DND-41 (cell line): ENCODE data around the gene SERTAD1.

Experiments
- ATAC-seq: fragments of 200-7000 bp; cut with Tn5 transposase; 3 replicates; pipeline ENCODE4 v1.9.1; 2021; ENCODE audit warnings: low read depth; ENCODE audit not compliant: insufficient read depth
- DNase-seq: peaks from one replicate; pipeline ENCODE4 v3.0.0-alpha.2; 2020
- H2AFZ ChIP-seq: 2 replicates; pipeline ENCODE4 v1.6.0; 2012; ENCODE audit warnings: low read depth, low read length
- H3K27ac ChIP-seq: 2 replicates; pipeline ENCODE4 v1.5.1; 2012; ENCODE audit warnings: low read length, inconsistent platforms
- H3K27me3 ChIP-seq: fragments of 200-600 bp; sonication (generic); 2 replicates; pipeline ENCODE4 v1.6.0; 2012; ENCODE audit warnings: low read length, mild to moderate bottlenecking, inconsistent platforms; ENCODE audit not compliant: insufficient read depth, poor library complexity
- H3K36me3 ChIP-seq: 2 replicates; pipeline ENCODE4 v1.5.1; 2012; ENCODE audit warnings: low read length, inconsistent platforms; ENCODE audit not compliant: insufficient read depth
- H3K4me1 ChIP-seq: 2 replicates; pipeline ENCODE4 v1.5.1; 2012; ENCODE audit warnings: mild to moderate bottlenecking, low read length; ENCODE audit not compliant: insufficient read depth
- H3K4me2 ChIP-seq: 2 replicates; pipeline ENCODE4 v1.6.0; 2012; ENCODE audit warnings: mild to moderate bottlenecking, moderate library complexity, low read length, inconsistent platforms; ENCODE audit not compliant: insufficient read depth
- H3K4me3 ChIP-seq, 2 experiments: fragments of 200-600 bp in 1 of 2; shearing (Covaris generic) in 1 of 2; 2 replicates each; pipeline ENCODE4 v1.5.1; 2012 to 2016; ENCODE audit warnings: inconsistent platforms in 2 of 2, low read length in 2 of 2, mild to moderate bottlenecking in 2 of 2, low read depth in 1 of 2, moderate library complexity in 1 of 2
- H3K79me2 ChIP-seq: 2 replicates; pipeline ENCODE4 v1.6.0; 2012; ENCODE audit warnings: low read length, inconsistent platforms; ENCODE audit not compliant: insufficient read depth
- H3K9ac ChIP-seq: 2 replicates; pipeline ENCODE4 v1.6.0; 2012; ENCODE audit warnings: low read depth, mild to moderate bottlenecking, inconsistent platforms, low read length, moderate library complexity
- H3K9me3 ChIP-seq: 2 replicates; pipeline ENCODE4 v1.5.1; 2012; ENCODE audit warnings: low read length, moderate library complexity, mild to moderate bottlenecking, inconsistent platforms; ENCODE audit not compliant: insufficient read depth, severe bottlenecking
- H4K20me1 ChIP-seq: 2 replicates; pipeline ENCODE4 v1.6.0; 2012; ENCODE audit warnings: low read length; ENCODE audit not compliant: insufficient read depth
- CTCF ChIP-seq: IDR thresholded peaks from 2 replicates; pipeline ENCODE4 v1.5.1; 2012; ENCODE audit warnings: borderline replicate concordance, low read length, moderate library complexity, mild to moderate bottlenecking; ENCODE audit not compliant: poor library complexity, severe bottlenecking; ENCODE audit errors: extremely low read depth
- EZH2 ChIP-seq: IDR thresholded peaks from 3 replicates; pipeline ENCODE4 v1.6.1; 2012; ENCODE audit warnings: borderline replicate concordance, low read depth, mild to moderate bottlenecking, moderate library complexity, low read length, inconsistent platforms; ENCODE audit not compliant: severe bottlenecking

The SERTAD1 gene

GRCh38 chr19:40419066-40419612 lies 6.7 kb downstream of the SERTAD1 start:
- Histone ChIP-seq H3K36me3 (peaks cover 10% of the 10 kb centered on the region; the same call in 1 of the 2 replicates), H3K79me2 (peaks cover 9% of the 10 kb centered on the region), H3K4me3 (no peak overlapping the region), H3K27ac (no peak overlapping the region), H3K27me3 (no peaks in the 10 kb centered on the region), H3K4me2 (no peak overlapping the region), H3K9ac (no peak overlapping the region), H3K9me3 (no peaks in the 10 kb centered on the region), H3K4me1 (peaks cover 15% of the 10 kb centered on the region), H4K20me1 (no peaks in the 10 kb centered on the region), H2AFZ (no peak overlapping the region)
- no peak for ATAC-seq
- no peak for DNase-seq
- TF ChIP-seq EZH2: no peak
- TF ChIP-seq CTCF: no peak

- ATAC-seq (no peak), DNase-seq (no peak)
- Histone ChIP-seq H3K79me2 (peaks cover 3% of the 10 kb centered on the region; the same call in 1 of the 2 replicates), H2AFZ (no peak overlapping the region), H3K4me3 (no peak overlapping the region), H3K36me3 (peaks cover 7% of the 10 kb centered on the region; the same call in 1 of the 2 replicates), H3K9me3 (no peaks in the 10 kb centered on the region), H3K27ac (no peak overlapping the region), H3K9ac (no peak overlapping the region), H3K27me3 (no peaks in the 10 kb centered on the region), H3K4me1 (peaks cover 13% of the 10 kb centered on the region), H4K20me1 (no peaks in the 10 kb centered on the region), H3K4me2 (no peak overlapping the region)
- TF ChIP-seq CTCF: no peak
- TF ChIP-seq EZH2: no peak
Observed at GRCh38 chr19:40418040-40418439, 7.8 kb downstream of the SERTAD1 start.

- Histone ChIP-seq H3K9me3 (no peaks in the 10 kb centered on the region), H3K9ac (no peak overlapping the region), H2AFZ (no peak overlapping the region), H3K27me3 (no peaks in the 10 kb centered on the region), H3K4me2 (no peak overlapping the region), H3K36me3 (peaks cover 3% of the 10 kb centered on the region; the same call in 1 of the 2 replicates), H3K79me2 (no peaks in the 10 kb centered on the region), H3K4me3 (no peak overlapping the region), H3K4me1 (peaks cover 13% of the 10 kb centered on the region), H3K27ac (no peak overlapping the region), H4K20me1 (no peaks in the 10 kb centered on the region)
- DNase-seq: no peak
- ATAC-seq: no peak
- TF ChIP-seq EZH2 (no peak), CTCF (no peak)
Observed at GRCh38 chr19:40417643-40417981, 8.2 kb downstream of the SERTAD1 start.
